Heart left ventricle (tissue), 13 donors: Measurements from ENCODE around the gene METTL24.

ENCODE experiments used
- CTCF ChIP-seq, 12 donors: fragments of 200-600 bp; sonication (generic) in 4 of 12; IDR thresholded peaks; one replicate each; pipeline versions ENCODE4 v1.5.0 to v1.8.0; 2018 to 2022; ENCODE audit warnings: antibody characterized with exemption in 12 of 12, mild to moderate bottlenecking in 5 of 12
- POLR2A ChIP-seq, 2 donors: fragments of 450-650 bp; IDR thresholded peaks; one replicate each; pipeline ENCODE4 v1.6.1; 2017; ENCODE audit warnings: antibody characterized with exemption in 2 of 2, mild to moderate bottlenecking in 2 of 2, moderate library complexity in 2 of 2
- donor health status: ischemic (EF 13 %, LVEDD 7.1; RV severe dilation, severe dysfunction).
- donor health status: DM: no; HTN: yes; CAD: no.
- donor health status: DM: no; HTN: no; CAD: no.
- donor health status: ischemic (EF 25% LVEDD 6.9; RV normal size, moderate dysfunction).
- donor health status: ischemic (EF 25% LVEDD 5.7; RV mildly dilated, moderate dysfunction).
- donor health status: ischemic (EF 35%, LVEDD 5.7; RV mildly dilated, moderate dysfunction).
- donor health status: nonischemic (EF 11% LVEDD 7.7; RV severe dilation, severe dysfunction).
- donor health status: DM: yes; HTN: yes; CAD: no.
- donor health status: PGD.
- donor health status: ischemic (EF 29% LVEDD 5.4; RV normal size, mild dysfunction).
- donor health status: nonischemic (EF 23%, LVEDD 6.1; RV moderate dilation, normal function).

GRCh38 chr6:110359556-110359955 is 1.4 kb upstream of the METTL24 start:
- TF ChIP-seq POLR2A (IDR thresholded peaks at IDR 0.05) = no peak
- TF ChIP-seq CTCF (IDR thresholded peaks at IDR 0.05) = no peak
